DOHH2 (cell line): ENCODE results near the gene SLC25A25.
"Not testable (repeated sequence)": the region's sequence is repeated elsewhere in the genome, so short reads cannot be mapped to it uniquely, and the experiment has no call there.

Experiments
- H3F3A ChIP-seq: fragments of 200-600 bp; sonication (generic), shearing (Covaris generic); 2 replicates; pipeline ENCODE4 v1.6.0; 2016; ENCODE audit warnings: antibody characterized with exemption, mild to moderate bottlenecking; ENCODE audit not compliant: control insufficient read depth, insufficient read depth
- H3K27ac ChIP-seq: fragments of 200-600 bp; sonication (generic); 2 replicates; pipeline ENCODE4 v1.5.1; 2014; ENCODE audit warnings: low read depth, mild to moderate bottlenecking, low read length, moderate library complexity
- H3K27me3 ChIP-seq: fragments of 200-600 bp; sonication (generic); 2 replicates; pipeline ENCODE4 v1.6.1; 2014; ENCODE audit warnings: mild to moderate bottlenecking, low read length, mixed read lengths; ENCODE audit not compliant: control insufficient read depth
- H3K36me3 ChIP-seq: fragments of 200-600 bp; sonication (generic); 2 replicates; pipeline ENCODE4 v1.6.1; 2014; ENCODE audit warnings: mild to moderate bottlenecking, low read length, moderate library complexity, mixed read lengths; ENCODE audit not compliant: control insufficient read depth
- H3K4me1 ChIP-seq: fragments of 200-600 bp; sonication (generic); 2 replicates; pipeline ENCODE4 v1.6.1; 2014; ENCODE audit warnings: mild to moderate bottlenecking, low read length, mixed read lengths; ENCODE audit not compliant: control insufficient read depth
- H3K4me2 ChIP-seq: fragments of 200-600 bp; sonication (generic); 2 replicates; pipeline ENCODE4 v1.6.0; 2014; ENCODE audit warnings: mild to moderate bottlenecking, low read length, moderate library complexity
- H3K4me3 ChIP-seq: fragments of 200-600 bp; sonication (generic); 2 replicates; pipeline ENCODE4 v1.5.1; 2014; ENCODE audit warnings: mild to moderate bottlenecking, low read length, mixed read lengths
- H3K79me2 ChIP-seq: fragments of 200-600 bp; sonication (generic); 2 replicates; pipeline ENCODE4 v1.6.1; 2014; ENCODE audit warnings: mild to moderate bottlenecking, low read length, mixed read lengths; ENCODE audit not compliant: control insufficient read depth
- H3K9me2 ChIP-seq: fragments of 200-600 bp; sonication (generic); replicated peaks from 2 replicates; pipeline ENCODE4 v1.6.1; 2014; ENCODE audit warnings: mild to moderate bottlenecking, low read length, mixed read lengths; ENCODE audit not compliant: control insufficient read depth
- H3K9me3 ChIP-seq: fragments of 200-600 bp; sonication (generic); 2 replicates; pipeline ENCODE4 v1.6.1; 2014; ENCODE audit warnings: antibody characterized with exemption, low read length, mixed read lengths; ENCODE audit not compliant: control insufficient read depth, insufficient read depth
- H4K20me1 ChIP-seq: fragments of 200-600 bp; sonication (generic); 2 replicates; pipeline ENCODE4 v1.6.0; 2014; ENCODE audit warnings: low read depth, mild to moderate bottlenecking, antibody characterized with exemption, low read length, moderate library complexity; ENCODE audit not compliant: control insufficient read depth, insufficient read depth
- EZH2phosphoT487 ChIP-seq: fragments of 200-600 bp; sonication (generic); IDR thresholded peaks from 2 replicates; pipeline ENCODE4 v1.6.1; 2017; ENCODE audit warnings: borderline replicate concordance, mild to moderate bottlenecking, antibody characterized with exemption, low read length, moderate library complexity, mixed read lengths
- TF ChIP-seq, protein P1 (sequence below): fragments of 200-600 bp; sonication (generic); IDR thresholded peaks from one replicate; pipeline ENCODE4 v1.5.1; 2014; ENCODE audit warnings: antibody characterized with exemption, mild to moderate bottlenecking, low read depth, low read length; ENCODE audit not compliant: poor library complexity, severe bottlenecking

SLC25A25 gene

DNA sequence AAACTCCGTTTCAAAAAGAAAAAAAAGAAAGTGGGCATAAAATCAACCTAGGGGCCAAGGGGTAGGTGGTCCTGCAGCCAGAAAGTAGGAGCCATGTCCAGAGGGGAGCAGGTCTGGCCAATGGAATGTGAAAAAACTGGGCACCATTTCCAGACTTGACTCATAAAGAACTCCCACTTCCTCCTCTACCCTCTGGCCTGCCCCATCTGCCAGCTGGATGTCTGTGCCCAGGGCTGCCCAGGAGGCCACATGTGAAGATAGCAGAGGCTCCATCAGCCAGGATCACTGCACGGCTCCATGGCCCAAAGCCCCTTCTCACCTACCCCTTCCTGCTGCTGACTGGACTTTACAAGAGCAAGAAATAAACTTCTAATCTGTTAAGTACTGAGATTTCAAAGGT is 45.1 kb upstream of the SLC25A25 start:
- no peaks in the 10 kb centered on the region for H3K79me2 ChIP-seq
- H3K4me1 ChIP-seq: peaks cover 61% of the 10 kb centered on the region
- no peaks in the 10 kb centered on the region for H3K27me3 ChIP-seq
- TF ChIP-seq EZH2phosphoT487: no peak
- TF ChIP-seq, protein P1, sequence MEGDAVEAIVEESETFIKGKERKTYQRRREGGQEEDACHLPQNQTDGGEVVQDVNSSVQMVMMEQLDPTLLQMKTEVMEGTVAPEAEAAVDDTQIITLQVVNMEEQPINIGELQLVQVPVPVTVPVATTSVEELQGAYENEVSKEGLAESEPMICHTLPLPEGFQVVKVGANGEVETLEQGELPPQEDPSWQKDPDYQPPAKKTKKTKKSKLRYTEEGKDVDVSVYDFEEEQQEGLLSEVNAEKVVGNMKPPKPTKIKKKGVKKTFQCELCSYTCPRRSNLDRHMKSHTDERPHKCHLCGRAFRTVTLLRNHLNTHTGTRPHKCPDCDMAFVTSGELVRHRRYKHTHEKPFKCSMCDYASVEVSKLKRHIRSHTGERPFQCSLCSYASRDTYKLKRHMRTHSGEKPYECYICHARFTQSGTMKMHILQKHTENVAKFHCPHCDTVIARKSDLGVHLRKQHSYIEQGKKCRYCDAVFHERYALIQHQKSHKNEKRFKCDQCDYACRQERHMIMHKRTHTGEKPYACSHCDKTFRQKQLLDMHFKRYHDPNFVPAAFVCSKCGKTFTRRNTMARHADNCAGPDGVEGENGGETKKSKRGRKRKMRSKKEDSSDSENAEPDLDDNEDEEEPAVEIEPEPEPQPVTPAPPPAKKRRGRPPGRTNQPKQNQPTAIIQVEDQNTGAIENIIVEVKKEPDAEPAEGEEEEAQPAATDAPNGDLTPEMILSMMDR: no peak
- no peak overlapping the region for H3K27ac ChIP-seq
- H3K9me3 ChIP-seq: no peaks in the 10 kb centered on the region
- no peak overlapping the region for H3K4me3 ChIP-seq
- no peaks in the 10 kb centered on the region for H4K20me1 ChIP-seq
- no peaks in the 10 kb centered on the region for H3K9me2 ChIP-seq
- no peaks in the 10 kb centered on the region for H3K36me3 ChIP-seq
- H3F3A ChIP-seq: peaks cover 17% of the 10 kb centered on the region
- H3K4me2 ChIP-seq: no peak overlapping the region

GRCh38 chr9:128023671-128024070 is 44.4 kb upstream of the SLC25A25 start:
- H3F3A ChIP-seq: peaks cover 21% of the 10 kb centered on the region
- H3K9me3 ChIP-seq, H3K4me3 ChIP-seq, H4K20me1 ChIP-seq, H3K9me2 ChIP-seq, H3K79me2 ChIP-seq, H3K27ac ChIP-seq, H3K4me2 ChIP-seq, H3K27me3 ChIP-seq, H3K36me3 ChIP-seq: not testable (repeated sequence)
- peaks cover 64% of the 10 kb centered on the region for H3K4me1 ChIP-seq

DNA sequence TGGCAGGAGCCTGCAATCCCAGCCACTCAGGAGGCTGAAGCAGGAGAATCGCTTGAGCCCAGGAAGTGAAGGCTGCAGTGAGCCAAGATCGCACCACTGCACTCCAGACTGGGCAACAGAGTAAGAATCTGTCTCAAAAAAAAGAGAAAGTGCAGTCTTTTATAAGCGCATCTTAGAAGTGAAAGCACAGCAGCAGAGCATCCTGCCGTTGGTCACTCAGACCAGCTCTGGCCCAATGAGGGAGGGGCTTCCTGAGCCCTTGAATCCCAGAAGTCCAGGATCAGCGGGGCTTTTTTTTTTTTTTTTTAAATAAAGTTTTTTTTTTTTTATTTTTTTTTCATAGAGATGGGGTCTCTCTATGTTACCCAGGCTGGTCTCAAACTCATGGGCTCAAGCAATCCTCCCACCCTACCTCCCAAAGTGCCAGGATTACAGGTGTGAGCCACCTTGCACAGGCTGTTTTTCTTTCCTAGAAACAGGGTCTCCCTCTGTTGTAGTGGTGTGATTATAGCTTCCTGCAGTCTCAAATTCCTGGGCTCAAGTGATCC is 43.2 kb upstream of the SLC25A25 start:
- Histone ChIP-seq H3K79me2 (no peaks in the 10 kb centered on the region), H3K27me3 (no peaks in the 10 kb centered on the region), H3F3A (peaks cover 26% of the 10 kb centered on the region), H3K4me3 (no peak overlapping the region), H3K27ac (no peak overlapping the region), H4K20me1 (no peaks in the 10 kb centered on the region), H3K4me2 (peak overlapping the region; percentile 73; the same call in 1 of the 2 replicates), H3K9me3 (no peaks in the 10 kb centered on the region), H3K9me2 (no peaks in the 10 kb centered on the region), H3K4me1 (peaks cover 73% of the 10 kb centered on the region), H3K36me3 (no peaks in the 10 kb centered on the region)
- no peak for TF ChIP-seq EZH2phosphoT487
- TF ChIP-seq, protein P1: no peak

DNA sequence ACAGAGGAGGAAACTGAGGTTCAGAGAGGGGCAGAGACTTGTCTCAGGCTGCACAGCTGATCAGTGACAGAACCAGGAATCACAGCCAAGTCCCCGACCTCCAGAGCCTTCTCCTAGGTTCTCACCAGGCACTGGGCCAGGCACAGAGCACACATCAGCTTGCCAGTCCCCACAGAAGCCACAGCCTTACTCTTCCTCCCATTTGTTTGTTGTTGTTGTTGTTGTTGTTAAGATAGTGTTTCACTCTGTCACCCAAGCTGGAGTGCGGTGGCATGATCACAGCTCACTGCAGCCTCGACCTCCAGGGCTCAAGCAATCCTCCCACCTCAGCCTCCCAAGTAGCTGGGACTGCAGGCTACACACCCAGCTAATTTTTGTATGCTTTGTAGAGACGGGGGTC is 42.3 kb upstream of the SLC25A25 start:
- no peaks in the 10 kb centered on the region for H3K36me3 ChIP-seq
- no peaks in the 10 kb centered on the region for H3K9me2 ChIP-seq
- H3K4me1 ChIP-seq: peaks cover 79% of the 10 kb centered on the region
- H3F3A ChIP-seq: peaks cover 29% of the 10 kb centered on the region
- H3K27ac ChIP-seq: peak overlapping the region; percentile 82
- H3K4me3 ChIP-seq: peak overlapping the region; percentile 55
- peak overlapping the region; percentile 73 for H3K4me2 ChIP-seq
- H4K20me1 ChIP-seq: no peaks in the 10 kb centered on the region
- TF ChIP-seq EZH2phosphoT487: no peak
- TF ChIP-seq, protein P1: no peak
- H3K27me3 ChIP-seq: no peaks in the 10 kb centered on the region
- no peaks in the 10 kb centered on the region for H3K79me2 ChIP-seq
- H3K9me3 ChIP-seq: no peaks in the 10 kb centered on the region
